Activated B cell treated with CpG ODN at 0.5 μM for 24 hours (primary cell): ENCODE results near the gene TAMM41. TPM values are rescaled to one million over a fixed set of nuclear protein-coding genes. Genes with fewer than 3 reads are reported as not detected.

Experiments used
- ATAC-seq: fragments of 200-7000 bp; cut with Tn5 transposase; one replicate; pipeline ENCODE4 v1.10.0; 2021; ENCODE audit warnings: low read depth, mild to moderate bottlenecking, moderate library complexity
- CTCF ChIA-PET: fragments of 350-600 bp; sonication (Branson Sonifier 250); formaldehyde crosslinking; loops from one replicate; lab custom pipeline; 2021; ENCODE audit warnings: antibody characterized with exemption; lab: Charles Lee
- POLR2A ChIA-PET: fragments of 350-600 bp; sonication (Branson Sonifier 250); formaldehyde crosslinking; loops from one replicate; lab custom pipeline; 2021; ENCODE audit warnings: antibody characterized with exemption; lab: Charles Lee
- DNase-seq: peaks from one replicate; pipeline ENCODE4 v3.0.0; 2022
- H3K27ac Mint-ChIP-seq: one replicate; pipeline ENCODE4 v1.8.0; 2020; ENCODE audit warnings: mixed read lengths
- H3K27me3 Mint-ChIP-seq: one replicate; pipeline ENCODE4 v1.8.0; 2021; ENCODE audit warnings: mixed read lengths
- H3K36me3 Mint-ChIP-seq: one replicate; pipeline ENCODE4 v1.8.0; 2021; ENCODE audit warnings: low read depth, mixed read lengths
- H3K4me1 Mint-ChIP-seq: one replicate; pipeline ENCODE4 v1.8.0; 2021; ENCODE audit warnings: mixed read lengths
- H3K4me3 Mint-ChIP-seq: one replicate; pipeline ENCODE4 v1.8.0; 2020; ENCODE audit warnings: mild to moderate bottlenecking, mixed read lengths
- H3K9me3 Mint-ChIP-seq: one replicate; pipeline ENCODE4 v1.8.0; 2020; ENCODE audit warnings: mixed read lengths
- CTCF ChIP-seq: fragments of 200-600 bp; IDR thresholded peaks from one replicate; pipeline ENCODE4 v1.8.0; 2022; ENCODE audit warnings: antibody characterized with exemption, mild to moderate bottlenecking
- intact Hi-C: fragments of 100-400 bp; cut with micrococcal nuclease; formaldehyde crosslinking; loops from one replicate; pipeline ENCODE4 v1.15.1; 2024
- total RNA-seq: library from RNA; stranded (reverse); gene quantifications from 2 replicates; pipeline ENCODE4 v1.2.3, GENCODE V29; 2022

TAMM41 gene
- total RNA-seq, 1 donor from 2014 or later: 39.0 TPM

- Mint-ChIP-seq H3K36me3 (peaks cover 81% of the 10 kb centered on the region), H3K4me1 (no peaks in the 10 kb centered on the region), H3K27ac (no peak overlapping the region), H3K9me3 (no peaks in the 10 kb centered on the region), H3K27me3 (no peaks in the 10 kb centered on the region), H3K4me3 (no peak overlapping the region)
- TF ChIP-seq CTCF: no peak
- CTCF ChIA-PET: no interaction called here
- intact Hi-C loops: no loop called here
- POLR2A ChIA-PET: no interaction called here
- ATAC-seq: no peak
- DNase-seq: no peak
Measured at GRCh38 chr3:11820531-11821041, 26.1 kb downstream of the TAMM41 start.

- ATAC-seq (no peak), DNase-seq (no peak)
- Mint-ChIP-seq H3K4me1 (no peaks in the 10 kb centered on the region), H3K27ac (no peak overlapping the region), H3K9me3 (no peaks in the 10 kb centered on the region), H3K36me3 (peaks cover 81% of the 10 kb centered on the region), H3K27me3 (no peaks in the 10 kb centered on the region), H3K4me3 (no peak overlapping the region)
- intact Hi-C loops: no loop called here
- ChIA-PET POLR2A (no interaction called here), CTCF (no interaction called here)
- no peak for TF ChIP-seq CTCF
Measured at GRCh38 chr3:11819146-11819689, 27.5 kb downstream of the TAMM41 start.

- no peaks in the 10 kb centered on the region for H3K27me3 Mint-ChIP-seq
- ChIA-PET CTCF (no interaction called here), POLR2A (no interaction called here)
- H3K4me1 Mint-ChIP-seq: no peaks in the 10 kb centered on the region
- peaks cover 87% of the 10 kb centered on the region for H3K36me3 Mint-ChIP-seq
- no peak for TF ChIP-seq CTCF
- DNase-seq (no peak), ATAC-seq (no peak)
- H3K27ac Mint-ChIP-seq: no peak overlapping the region
- intact Hi-C loops: no loop called here
- no peak overlapping the region for H3K4me3 Mint-ChIP-seq
- no peaks in the 10 kb centered on the region for H3K9me3 Mint-ChIP-seq
Measured at GRCh38 chr3:11818033-11818432, 28.7 kb downstream of the TAMM41 start.

GRCh38 chr3:11815111-11815510, 31.6 kb downstream of the TAMM41 start:
- H3K4me3 Mint-ChIP-seq: no peak overlapping the region
- POLR2A ChIA-PET: no interaction called here
- intact Hi-C loops: no loop called here
- CTCF ChIA-PET: interaction anchor here (1.6 kb wide), 1 partner anchor 11 kb away, joined by 6 read pairs; no protein-coding TSS in a partner anchor
- ATAC-seq: no peak
- no peaks in the 10 kb centered on the region for H3K9me3 Mint-ChIP-seq
- TF ChIP-seq CTCF: no peak
- H3K27me3 Mint-ChIP-seq: no peaks in the 10 kb centered on the region
- no peaks in the 10 kb centered on the region for H3K4me1 Mint-ChIP-seq
- peaks cover 77% of the 10 kb centered on the region for H3K36me3 Mint-ChIP-seq
- DNase-seq: no peak
- H3K27ac Mint-ChIP-seq: no peak overlapping the region

- no peaks in the 10 kb centered on the region for H3K4me1 Mint-ChIP-seq
- intact Hi-C loops: no loop called here
- H3K36me3 Mint-ChIP-seq: peaks cover 78% of the 10 kb centered on the region
- CTCF ChIA-PET: interaction anchor here (1.2 kb wide), 1 partner anchor 10 kb away, joined by 6 read pairs; no protein-coding TSS in a partner anchor
- no peak overlapping the region for H3K27ac Mint-ChIP-seq
- no peak for TF ChIP-seq CTCF
- POLR2A ChIA-PET: no interaction called here
- DNase-seq (no peak), ATAC-seq (no peak)
- no peaks in the 10 kb centered on the region for H3K9me3 Mint-ChIP-seq
- no peak overlapping the region for H3K4me3 Mint-ChIP-seq
- no peaks in the 10 kb centered on the region for H3K27me3 Mint-ChIP-seq
Measured at GRCh38 chr3:11814663-11815062, 32.0 kb downstream of the TAMM41 start.
